HL-60/S4 treated with retinoic acid at 250 ng/mL for 4 days and 3 days (cell line): Measurements from ENCODE around the gene THRB.

Source experiments
- in situ Hi-C: fragments of 300-500 bp; cut with MboI; formaldehyde crosslinking; loops from 2 replicates; pipeline ENCODE4 v1.7.0; 2022; ENCODE audit warnings: low sequenced_read_pairs

THRB gene

GRCh38 chr3:24242012-24242698, 252.5 kb downstream of the THRB start:
- in situ Hi-C loops: no loop called here

- in situ Hi-C loops: no loop called here
These were observed 254.3 kb downstream of the THRB start for GRCh38 chr3:24240306-24240705.

GRCh38 chr3:24237971-24238706, 256.5 kb downstream of the THRB start:
- in situ Hi-C loops: no loop called here

- in situ Hi-C loops: no loop called here
These were observed 259.5 kb downstream of the THRB start for GRCh38 chr3:24235121-24235520.

GRCh38 chr3:24232784-24233183, 261.9 kb downstream of the THRB start:
- in situ Hi-C loops: no loop called here

GRCh38 chr3:24229468-24230221, 265.0 kb downstream of the THRB start:
- in situ Hi-C loops: no loop called here

GRCh38 chr3:24227635-24228034, 267.0 kb downstream of the THRB start:
- in situ Hi-C loops: no loop called here

GRCh38 chr3:24226397-24226796, 268.3 kb downstream of the THRB start:
- in situ Hi-C loops: no loop called here

- in situ Hi-C loops: no loop called here
These were observed 269.2 kb downstream of the THRB start for GRCh38 chr3:24225385-24225950.

- in situ Hi-C loops: no loop called here
These were observed 269.8 kb downstream of the THRB start for GRCh38 chr3:24224666-24225384.

GRCh38 chr3:24222165-24222805, 272.4 kb downstream of the THRB start:
- in situ Hi-C loops: no loop called here

GRCh38 chr3:24220859-24221657, 273.6 kb downstream of the THRB start:
- in situ Hi-C loops: no loop called here

- in situ Hi-C loops: no loop called here
These were observed 279.1 kb downstream of the THRB start for GRCh38 chr3:24215502-24215901.

GRCh38 chr3:24211381-24211780, 283.3 kb downstream of the THRB start:
- in situ Hi-C loops: no loop called here

- in situ Hi-C loops: no loop called here
These were observed 292.6 kb downstream of the THRB start for GRCh38 chr3:24202071-24202470.

GRCh38 chr3:24201301-24201700, 293.3 kb downstream of the THRB start:
- in situ Hi-C loops: no loop called here

GRCh38 chr3:24199775-24200247, 294.8 kb downstream of the THRB start:
- in situ Hi-C loops: no loop called here

- in situ Hi-C loops: no loop called here
These were observed 295.4 kb downstream of the THRB start for GRCh38 chr3:24199300-24199699.

- in situ Hi-C loops: no loop called here
These were observed 295.9 kb downstream of the THRB start for GRCh38 chr3:24198728-24199127.
